Activated T-helper 2 cell treated with anti-CD3 and anti-CD28 coated beads, Interferon-gamma antibody, Interleukin-2, Interleukin-4, amounts not matched to agents 10 μg/mL and 5 μg/mL and 100 μg/mL, durations not matched to agents 14 hours and 24 hours and 36 hours (primary cell): Measurements from ENCODE around the gene S100A10. TPM values are rescaled to one million over a fixed set of nuclear protein-coding genes. Genes with fewer than 3 reads are reported as not detected.

Source experiments
- DNase-seq: peaks from one replicate; pipeline ENCODE4 v3.0.0; 2021; ENCODE audit warnings: low spot score
- H3K27ac Mint-ChIP-seq: one replicate; pipeline ENCODE4 v1.8.0; 2021; ENCODE audit warnings: mixed read lengths
- H3K27me3 Mint-ChIP-seq: one replicate; pipeline ENCODE4 v1.8.0; 2021; ENCODE audit warnings: low read depth, mixed read lengths
- H3K36me3 Mint-ChIP-seq: one replicate; pipeline ENCODE4 v1.8.0; 2021; ENCODE audit warnings: low read depth, mixed read lengths
- H3K4me1 Mint-ChIP-seq: one replicate; pipeline ENCODE4 v1.8.0; 2021; ENCODE audit warnings: low read depth, mixed read lengths
- H3K4me3 Mint-ChIP-seq: one replicate; pipeline ENCODE4 v1.8.0; 2021; ENCODE audit warnings: low read depth, mild to moderate bottlenecking, moderate library complexity, mixed read lengths
- H3K9me3 Mint-ChIP-seq: one replicate; pipeline ENCODE4 v1.8.0; 2021; ENCODE audit warnings: mixed read lengths
- intact Hi-C: fragments of 100-400 bp; cut with micrococcal nuclease; formaldehyde crosslinking; loops from one replicate; pipeline ENCODE4 v1.15.1; 2023
- total RNA-seq: library from RNA; stranded (reverse); gene quantifications from 2 replicates; pipeline ENCODE4 v1.2.3, GENCODE V29; 2022

S100A10 gene
- total RNA-seq, 1 donor from 2014 or later: 160 TPM

GRCh38 chr1:152003846-152004442 is 10.3 kb upstream of the S100A10 start:
- H3K9me3 Mint-ChIP-seq: no peaks in the 10 kb centered on the region
- H3K27me3 Mint-ChIP-seq: peaks cover 42% of the 10 kb centered on the region
- H3K36me3 Mint-ChIP-seq: no peaks in the 10 kb centered on the region
- intact Hi-C loops: no loop called here
- no peak overlapping the region for H3K27ac Mint-ChIP-seq
- no peak for DNase-seq
- H3K4me1 Mint-ChIP-seq: peaks cover 21% of the 10 kb centered on the region
- H3K4me3 Mint-ChIP-seq: no peak overlapping the region

- no peak for DNase-seq
- no peak overlapping the region for H3K4me3 Mint-ChIP-seq
- H3K27ac Mint-ChIP-seq: no peak overlapping the region
- H3K9me3 Mint-ChIP-seq: no peaks in the 10 kb centered on the region
- H3K27me3 Mint-ChIP-seq: peaks cover 36% of the 10 kb centered on the region
- H3K4me1 Mint-ChIP-seq: peaks cover 21% of the 10 kb centered on the region
- no peaks in the 10 kb centered on the region for H3K36me3 Mint-ChIP-seq
- intact Hi-C loops: no loop called here
These were observed 9.3 kb upstream of the S100A10 start for GRCh38 chr1:152002960-152003359.

GRCh38 chr1:152001631-152002584 is 8.2 kb upstream of the S100A10 start:
- peak; percentile 60 for DNase-seq
- intact Hi-C loops: loop anchor here (1.0 kb wide), 1 partner anchor 34 kb away; no protein-coding TSS in a partner anchor
- Mint-ChIP-seq H3K9me3 (no peaks in the 10 kb centered on the region), H3K27ac (no peak overlapping the region), H3K27me3 (peaks cover 30% of the 10 kb centered on the region), H3K4me1 (peaks cover 17% of the 10 kb centered on the region), H3K36me3 (no peaks in the 10 kb centered on the region), H3K4me3 (no peak overlapping the region)

GRCh38 chr1:152000964-152001630 is 7.4 kb upstream of the S100A10 start:
- DNase-seq: no peak
- peaks cover 17% of the 10 kb centered on the region for H3K4me1 Mint-ChIP-seq
- H3K27me3 Mint-ChIP-seq: peaks cover 30% of the 10 kb centered on the region
- no peak overlapping the region for H3K27ac Mint-ChIP-seq
- H3K36me3 Mint-ChIP-seq: no peaks in the 10 kb centered on the region
- intact Hi-C loops: loop anchor here (1.0 kb wide), 1 partner anchor 33 kb away; no protein-coding TSS in a partner anchor
- no peaks in the 10 kb centered on the region for H3K9me3 Mint-ChIP-seq
- H3K4me3 Mint-ChIP-seq: no peak overlapping the region

GRCh38 chr1:151998611-151999362 is 5.1 kb upstream of the S100A10 start:
- peaks cover 17% of the 10 kb centered on the region for H3K27me3 Mint-ChIP-seq
- DNase-seq: no peak
- peaks cover 20% of the 10 kb centered on the region for H3K4me1 Mint-ChIP-seq
- no peaks in the 10 kb centered on the region for H3K36me3 Mint-ChIP-seq
- intact Hi-C loops: no loop called here
- H3K9me3 Mint-ChIP-seq: no peaks in the 10 kb centered on the region
- no peak overlapping the region for H3K27ac Mint-ChIP-seq
- no peak overlapping the region for H3K4me3 Mint-ChIP-seq

GRCh38 chr1:151997284-151997570 is 3.6 kb upstream of the S100A10 start:
- peaks cover 26% of the 10 kb centered on the region for H3K4me1 Mint-ChIP-seq
- H3K9me3 Mint-ChIP-seq: no peaks in the 10 kb centered on the region
- intact Hi-C loops: loop anchor here (2.0 kb wide), 2 partner anchors 62 to 108 kb away; no protein-coding TSS in a partner anchor
- peaks cover 10% of the 10 kb centered on the region for H3K36me3 Mint-ChIP-seq
- no peak for DNase-seq
- peaks cover 9% of the 10 kb centered on the region for H3K27me3 Mint-ChIP-seq
- no peak overlapping the region for H3K4me3 Mint-ChIP-seq
- no peak overlapping the region for H3K27ac Mint-ChIP-seq

- Mint-ChIP-seq H3K9me3 (no peaks in the 10 kb centered on the region), H3K4me3 (no peak overlapping the region), H3K27ac (no peak overlapping the region), H3K36me3 (peaks cover 23% of the 10 kb centered on the region), H3K27me3 (peaks cover 8% of the 10 kb centered on the region), H3K4me1 (peaks cover 31% of the 10 kb centered on the region)
- no peak for DNase-seq
- intact Hi-C loops: loop anchor here (2.0 kb wide), 3 partner anchors 39 to 107 kb away; no protein-coding TSS in a partner anchor
These were observed 2.1 kb upstream of the S100A10 start for GRCh38 chr1:151995774-151996173.

GRCh38 chr1:151994956-151995355 is 1.3 kb upstream of the S100A10 start:
- no peak for DNase-seq
- Mint-ChIP-seq H3K4me1 (peaks cover 37% of the 10 kb centered on the region), H3K36me3 (peaks cover 24% of the 10 kb centered on the region), H3K4me3 (peak overlapping the region; percentile 71), H3K27me3 (peaks cover 7% of the 10 kb centered on the region), H3K27ac (peak overlapping the region; percentile 53), H3K9me3 (no peaks in the 10 kb centered on the region)
- intact Hi-C loops: loop anchor here (1.0 to 5.0 kb wide), 3 partner anchors 27 to 158 kb away; partner anchors contain the start of gene C2CD4D

- H3K9me3 Mint-ChIP-seq: no peaks in the 10 kb centered on the region
- H3K36me3 Mint-ChIP-seq: peaks cover 40% of the 10 kb centered on the region
- H3K4me1 Mint-ChIP-seq: peaks cover 54% of the 10 kb centered on the region
- intact Hi-C loops: loop anchor here (1.0 to 5.0 kb wide), 2 partner anchors 8 to 156 kb away; partner anchors contain the start of gene C2CD4D
- no peaks in the 10 kb centered on the region for H3K27me3 Mint-ChIP-seq
- peak overlapping the region; percentile 96 for H3K4me3 Mint-ChIP-seq
- peak; percentile 39 for DNase-seq
- H3K27ac Mint-ChIP-seq: peak overlapping the region; percentile 96
These were observed 450 bp downstream of the S100A10 start for GRCh38 chr1:151993084-151993733.

GRCh38 chr1:151992303-151993083 is 1.2 kb downstream of the S100A10 start:
- Mint-ChIP-seq H3K27me3 (no peaks in the 10 kb centered on the region), H3K27ac (peak overlapping the region; percentile 96), H3K9me3 (no peaks in the 10 kb centered on the region), H3K4me1 (peaks cover 58% of the 10 kb centered on the region), H3K4me3 (peak overlapping the region; percentile 96), H3K36me3 (peaks cover 45% of the 10 kb centered on the region)
- DNase-seq: no peak
- intact Hi-C loops: loop anchor here (1.0 to 5.0 kb wide), 2 partner anchors 7 to 155 kb away; partner anchors contain the start of gene C2CD4D

GRCh38 chr1:151991663-151992302 is 1.9 kb downstream of the S100A10 start:
- Mint-ChIP-seq H3K27ac (peak overlapping the region; percentile 39), H3K4me1 (peaks cover 58% of the 10 kb centered on the region), H3K9me3 (no peaks in the 10 kb centered on the region), H3K27me3 (no peaks in the 10 kb centered on the region), H3K36me3 (peaks cover 48% of the 10 kb centered on the region), H3K4me3 (peak overlapping the region; percentile 96)
- intact Hi-C loops: loop anchor here (5.0 kb wide), 1 partner anchor 154 kb away; the partner anchor contains the start of gene C2CD4D
- no peak for DNase-seq
